GM10266 (cell line): ENCODE measurements around the gene LARP4B.
A peak's percentile ranks its signal among the peaks of the same experiment; 100 is the strongest.

Experiments used
- DNase-seq: peaks from one replicate; pipeline ENCODE4 v3.0.0; 2012; ENCODE audit errors: extremely low spot score
- TF ChIP-seq, protein P1 (sequence below): IDR thresholded peaks from 2 replicates; pipeline ENCODE4 v1.5.1; 2012; ENCODE audit warnings: mild to moderate bottlenecking, low read depth; ENCODE audit not compliant: control insufficient read depth, insufficient read depth; ENCODE audit errors: missing control alignments

LARP4B gene

DNA sequence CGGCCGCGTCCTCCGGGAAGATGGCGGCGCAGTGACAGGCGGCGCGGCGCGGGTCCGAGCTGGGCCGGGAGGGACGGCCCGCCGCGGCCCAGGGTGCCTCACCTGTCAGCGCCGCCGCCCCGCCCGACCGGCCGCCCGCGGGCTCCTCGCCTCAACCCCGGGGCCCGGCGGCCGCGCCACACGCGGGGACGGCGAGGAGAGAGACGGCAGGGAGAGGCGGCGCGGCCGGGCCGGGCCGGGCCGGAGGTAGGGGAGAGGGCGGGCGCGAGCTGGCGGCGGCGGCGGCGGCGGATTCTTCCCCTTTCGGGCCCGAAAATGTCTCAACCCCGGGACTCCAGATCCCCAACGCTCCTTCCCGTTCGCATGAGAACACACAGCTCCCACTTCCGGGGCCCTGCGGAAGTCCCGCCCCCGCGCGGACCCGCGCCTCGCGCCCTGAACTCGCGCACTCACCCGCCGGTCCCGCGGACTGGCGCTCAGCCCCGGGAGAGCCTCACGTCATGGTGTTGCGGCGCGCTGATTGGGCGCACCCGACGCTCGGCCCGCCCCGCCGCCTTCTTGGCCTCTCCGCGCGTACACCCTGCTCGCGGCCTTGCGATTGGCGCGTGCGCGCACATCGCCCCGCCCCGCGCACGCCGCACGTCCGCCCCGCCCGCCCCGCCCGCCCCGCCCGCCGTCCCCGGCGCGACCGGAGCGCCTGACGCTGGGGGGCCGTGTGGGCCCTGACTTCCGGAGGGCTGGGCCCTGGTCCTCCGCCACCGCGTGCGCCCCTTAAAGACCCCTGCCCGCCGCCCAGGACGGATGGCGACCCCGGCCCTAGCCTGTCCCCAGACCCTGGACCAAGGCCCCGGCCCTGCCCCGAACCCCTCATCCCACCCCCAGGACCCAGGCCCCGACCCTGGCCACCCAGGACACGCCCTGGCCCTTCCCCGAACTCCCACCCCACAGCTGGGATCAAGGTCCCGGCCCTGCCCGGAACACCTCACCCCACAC is at the start of gene LARP4B:
Gene LARP4B (minus strand): TSS at position 380 of the 993 bp plus-strand sequence. CDS start 45,984 bp downstream, outside the sequence.
- TF ChIP-seq, protein P1, sequence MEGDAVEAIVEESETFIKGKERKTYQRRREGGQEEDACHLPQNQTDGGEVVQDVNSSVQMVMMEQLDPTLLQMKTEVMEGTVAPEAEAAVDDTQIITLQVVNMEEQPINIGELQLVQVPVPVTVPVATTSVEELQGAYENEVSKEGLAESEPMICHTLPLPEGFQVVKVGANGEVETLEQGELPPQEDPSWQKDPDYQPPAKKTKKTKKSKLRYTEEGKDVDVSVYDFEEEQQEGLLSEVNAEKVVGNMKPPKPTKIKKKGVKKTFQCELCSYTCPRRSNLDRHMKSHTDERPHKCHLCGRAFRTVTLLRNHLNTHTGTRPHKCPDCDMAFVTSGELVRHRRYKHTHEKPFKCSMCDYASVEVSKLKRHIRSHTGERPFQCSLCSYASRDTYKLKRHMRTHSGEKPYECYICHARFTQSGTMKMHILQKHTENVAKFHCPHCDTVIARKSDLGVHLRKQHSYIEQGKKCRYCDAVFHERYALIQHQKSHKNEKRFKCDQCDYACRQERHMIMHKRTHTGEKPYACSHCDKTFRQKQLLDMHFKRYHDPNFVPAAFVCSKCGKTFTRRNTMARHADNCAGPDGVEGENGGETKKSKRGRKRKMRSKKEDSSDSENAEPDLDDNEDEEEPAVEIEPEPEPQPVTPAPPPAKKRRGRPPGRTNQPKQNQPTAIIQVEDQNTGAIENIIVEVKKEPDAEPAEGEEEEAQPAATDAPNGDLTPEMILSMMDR: no peak
- peak; percentile 99 for DNase-seq

DNA sequence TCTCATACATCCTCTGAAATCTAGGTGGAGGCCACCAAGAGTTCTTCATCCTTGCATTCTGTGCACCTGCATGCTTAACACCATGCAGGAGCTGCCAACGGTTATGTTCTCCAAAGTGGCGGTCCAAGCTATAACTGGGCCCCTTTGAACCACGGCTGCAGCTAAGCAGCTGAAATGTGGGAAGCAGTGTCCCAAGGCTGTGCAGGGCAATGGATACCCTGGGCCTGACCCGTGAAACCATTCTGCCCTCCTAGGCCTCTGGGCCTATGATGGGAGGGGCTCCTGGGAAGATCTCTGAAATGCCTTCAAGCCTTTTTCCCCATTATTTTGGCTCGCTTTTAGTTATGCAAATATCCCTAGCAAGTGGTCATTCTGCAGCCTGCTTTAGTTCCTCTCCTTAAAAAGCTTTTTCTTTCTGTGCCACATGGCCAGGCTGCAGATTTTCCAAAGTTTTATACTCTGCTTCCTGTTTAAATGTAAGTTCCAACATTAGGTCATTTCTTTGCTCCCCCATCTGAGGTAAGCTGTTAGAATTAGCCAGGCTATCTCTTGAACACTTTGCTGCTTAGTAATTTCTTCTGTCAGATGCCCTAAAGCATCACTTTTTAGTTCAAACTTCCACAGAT is 49.1 kb upstream of the LARP4B start:
- TF ChIP-seq, protein P1: no peak
- DNase-seq: no peak

- no peak for DNase-seq
- TF ChIP-seq, protein P1: no peak
Observed at GRCh38 chr10:978826-979421, 47.4 kb upstream of the LARP4B start.

GRCh38 chr10:976316-976715 is 44.8 kb upstream of the LARP4B start:
- TF ChIP-seq, protein P1: no peak
- no peak for DNase-seq

DNA sequence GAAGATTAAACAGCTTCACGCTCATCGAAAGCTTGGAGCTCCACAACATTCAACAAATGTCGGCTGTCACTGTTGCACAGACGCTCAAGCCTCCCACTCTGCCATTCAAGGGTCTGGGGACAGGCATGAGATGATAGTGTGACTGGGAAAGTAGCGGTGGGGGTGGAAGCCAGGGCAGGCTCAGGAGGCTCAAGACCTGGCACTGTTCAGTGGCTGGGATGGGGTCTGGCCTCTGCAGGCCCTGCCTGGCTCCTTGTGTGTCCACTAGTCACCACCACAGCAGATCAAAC is 43.2 kb upstream of the LARP4B start:
- TF ChIP-seq, protein P1: no peak
- DNase-seq: no peak

DNA sequence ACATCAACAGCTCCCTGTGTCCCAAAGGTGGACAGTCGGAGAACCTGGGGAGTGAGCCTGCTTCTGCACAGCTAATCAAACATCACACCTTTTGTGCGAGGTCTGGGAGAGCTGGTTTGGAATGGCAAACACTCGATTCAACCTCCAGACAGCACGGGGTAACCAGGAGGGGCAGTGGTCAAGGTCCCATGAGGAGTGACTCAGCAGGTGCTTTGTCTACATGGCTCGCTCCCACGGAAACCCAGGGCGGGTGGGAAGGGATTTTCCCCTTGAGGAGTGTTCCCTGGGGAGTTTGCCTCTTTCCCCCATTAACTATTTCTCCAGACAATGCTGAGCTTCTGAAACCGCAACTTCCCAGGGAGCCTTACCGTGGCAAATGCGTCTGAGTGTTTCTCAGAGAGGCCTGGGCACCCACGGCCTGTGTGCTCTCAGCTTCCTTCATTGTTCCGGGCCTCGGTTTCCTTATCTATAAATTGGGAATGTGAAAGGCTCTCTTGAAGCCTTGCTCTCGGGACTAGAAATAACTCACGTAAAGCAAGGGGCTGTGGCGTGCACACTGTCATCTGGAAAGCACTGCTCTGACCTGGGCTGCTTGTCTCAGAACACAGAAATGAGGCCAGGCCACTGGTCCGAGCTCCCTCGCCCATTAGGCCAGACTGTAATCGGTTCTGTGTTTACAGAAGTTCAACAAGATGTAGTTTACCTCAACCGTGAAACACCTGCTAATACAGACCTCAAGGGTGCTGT is 42.7 kb upstream of the LARP4B start:
- DNase-seq: no peak
- TF ChIP-seq, protein P1: no peak

DNA sequence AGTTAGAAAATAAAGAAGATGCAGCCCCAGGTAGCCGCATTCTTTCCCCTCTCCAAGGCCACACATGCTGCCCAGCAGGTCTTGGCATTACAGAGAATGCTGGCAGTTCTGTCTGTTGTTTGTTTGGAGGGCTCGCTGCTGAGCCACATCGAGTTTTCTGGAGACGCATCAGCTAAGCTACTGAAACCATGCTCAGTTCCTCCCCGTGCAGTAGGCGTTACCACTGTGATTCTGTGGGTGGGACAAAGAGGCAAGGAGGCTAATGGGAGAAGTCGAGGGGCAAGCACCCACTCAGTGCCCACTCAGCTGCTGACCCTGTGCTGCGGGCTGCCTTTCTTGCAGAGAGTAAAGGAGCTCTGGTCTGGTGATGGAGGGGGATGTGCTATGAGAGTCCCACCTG is 41.3 kb upstream of the LARP4B start:
- TF ChIP-seq, protein P1: no peak
- no peak for DNase-seq
